ENCODE results near the gene UPK3BL2.
A peak's percentile ranks its signal among the peaks of the same experiment; 100 is the strongest.
"Not testable (repeated sequence)": the region's sequence is repeated elsewhere in the genome, so short reads cannot be mapped to it uniquely, and the experiment has no call there.

The UPK3BL2 gene, protein sequence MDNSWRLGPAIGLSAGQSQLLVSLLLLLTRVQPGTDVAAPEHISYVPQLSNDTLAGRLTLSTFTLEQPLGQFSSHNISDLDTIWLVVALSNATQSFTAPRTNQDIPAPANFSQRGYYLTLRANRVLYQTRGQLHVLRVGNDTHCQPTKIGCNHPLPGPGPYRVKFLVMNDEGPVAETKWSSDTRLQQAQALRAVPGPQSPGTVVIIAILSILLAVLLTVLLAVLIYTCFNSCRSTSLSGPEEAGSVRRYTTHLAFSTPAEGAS

DNA sequence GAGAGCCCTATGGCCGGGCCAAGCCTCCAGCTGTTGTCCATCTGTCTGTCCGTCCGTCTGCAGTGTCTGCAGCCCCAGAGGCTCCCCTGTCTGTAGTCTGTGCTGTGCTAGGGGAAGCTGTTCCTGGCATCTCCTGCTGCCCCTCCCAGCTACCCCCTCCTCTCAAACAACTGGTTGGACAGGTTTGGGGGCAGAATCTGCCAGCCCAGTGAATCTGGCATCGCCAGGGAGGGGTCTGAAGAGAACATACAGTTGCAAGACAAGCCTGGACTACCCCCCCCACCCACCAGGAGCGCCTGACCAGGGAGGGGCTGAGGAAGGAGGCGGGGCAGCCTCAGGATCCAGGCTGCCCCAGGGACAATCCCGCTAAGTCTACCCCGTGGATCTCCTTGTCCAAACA lies at the start of gene UPK3BL2:
TSS of gene UPK3BL2 (minus strand) at position 101 of the 400 bp plus-strand sequence. CDS start at position 41, 60 bp downstream.
- not testable (repeated sequence) for H3K4me3 ChIP-seq (ENCODE audit: low read depth in 1 of 2, low read length in 2 of 2); H3K9ac ChIP-seq (ENCODE audit: low read depth, low read length)

DNA sequence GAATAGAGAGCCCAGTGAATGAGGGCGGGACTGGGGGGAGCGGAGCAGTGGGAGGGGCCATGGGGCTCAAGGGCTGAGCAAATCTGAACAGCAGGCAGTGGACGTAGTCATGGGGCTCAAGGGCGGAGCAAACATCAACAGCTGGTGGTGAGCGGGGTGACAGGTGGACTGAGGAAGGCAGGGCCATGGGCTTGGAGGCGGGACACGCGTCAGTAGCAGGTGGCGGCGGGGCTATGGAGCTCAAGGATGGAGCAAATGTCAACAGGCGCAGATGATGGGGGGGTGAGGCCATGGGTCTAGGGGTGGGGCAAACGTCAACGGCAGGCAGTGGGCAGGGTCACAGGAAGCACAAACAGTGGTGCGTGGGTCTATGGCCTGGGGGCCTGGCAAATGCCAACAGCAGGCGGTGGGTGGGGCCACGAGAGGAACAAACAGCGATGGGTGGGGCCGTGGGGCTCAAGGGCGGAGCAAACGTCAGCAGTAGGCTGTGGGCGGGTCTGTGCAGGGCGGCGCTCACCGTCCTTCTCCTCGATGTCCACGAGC lies 49.1 kb upstream of the UPK3BL2 start:
- not testable (repeated sequence) for H3K4me2 ChIP-seq (ENCODE audit: insufficient read depth, low read length)

More for the DNA sequence above, at the start of gene UPK3BL2:
- H2AFZ ChIP-seq (ENCODE audit: low read depth, low read length); H3K36me3 ChIP-seq (ENCODE audit: insufficient read depth, low read length); H3K27ac ChIP-seq (ENCODE audit: low read length); H3K4me2 ChIP-seq (ENCODE audit: insufficient read depth, low read length); H4K20me1 ChIP-seq (ENCODE audit: insufficient read depth, low read length); H3K9me3 ChIP-seq (ENCODE audit: insufficient read depth, low read length, severe bottlenecking); H3K79me2 ChIP-seq (ENCODE audit: insufficient read depth, low read length); ATAC-seq (ENCODE audit: insufficient read depth, low read depth); H3K4me1 ChIP-seq (ENCODE audit: insufficient read depth, low read length); DNase-seq; H3K27me3 ChIP-seq (ENCODE audit: insufficient read depth, low read length, poor library complexity): not testable (repeated sequence)

DNA sequence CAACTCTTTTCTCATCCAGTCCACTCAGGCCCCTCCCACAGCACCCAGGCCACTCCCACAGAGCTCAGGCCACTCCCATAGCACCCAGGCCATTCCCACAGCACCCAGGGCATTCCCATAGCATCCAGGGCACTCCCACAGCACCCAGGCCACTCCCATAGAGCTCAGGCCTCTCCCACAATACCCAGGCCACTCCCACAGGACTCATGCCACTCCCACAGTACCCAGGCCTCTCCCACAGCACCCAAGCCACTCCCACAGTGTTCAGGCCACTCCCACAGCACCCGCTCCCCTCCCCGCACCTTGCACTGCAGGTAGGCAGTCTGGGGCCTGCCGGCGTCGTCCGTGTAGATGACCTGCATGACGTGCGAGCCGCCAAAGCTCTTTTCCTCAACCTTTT lies 46.4 kb upstream of the UPK3BL2 start:
- H3K27ac ChIP-seq (ENCODE audit: low read length); H3K4me1 ChIP-seq (ENCODE audit: insufficient read depth, low read length); H3K4me2 ChIP-seq (ENCODE audit: insufficient read depth, low read length); H4K20me1 ChIP-seq (ENCODE audit: insufficient read depth, low read length); H3K9ac ChIP-seq (ENCODE audit: low read depth, low read length); H3K79me2 ChIP-seq (ENCODE audit: insufficient read depth, low read length); H3K9me3 ChIP-seq (ENCODE audit: insufficient read depth, low read length, severe bottlenecking); H3K4me3 ChIP-seq (ENCODE audit: low read depth in 1 of 2, low read length in 2 of 2); DNase-seq; H3K36me3 ChIP-seq (ENCODE audit: insufficient read depth, low read length); H2AFZ ChIP-seq (ENCODE audit: low read depth, low read length); H3K27me3 ChIP-seq (ENCODE audit: insufficient read depth, low read length, poor library complexity): not testable (repeated sequence)
- ATAC-seq (ENCODE audit: insufficient read depth, low read depth): peak; percentile 76

More for the DNA sequence above, 49.1 kb upstream of the UPK3BL2 start:
- H3K4me3 ChIP-seq (ENCODE audit: low read depth in 1 of 2, low read length in 2 of 2); H4K20me1 ChIP-seq (ENCODE audit: insufficient read depth, low read length); H3K9ac ChIP-seq (ENCODE audit: low read depth, low read length); H3K27ac ChIP-seq (ENCODE audit: low read length); H3K27me3 ChIP-seq (ENCODE audit: insufficient read depth, low read length, poor library complexity); H3K79me2 ChIP-seq (ENCODE audit: insufficient read depth, low read length); H3K4me1 ChIP-seq (ENCODE audit: insufficient read depth, low read length); H3K36me3 ChIP-seq (ENCODE audit: insufficient read depth, low read length); H3K9me3 ChIP-seq (ENCODE audit: insufficient read depth, low read length, severe bottlenecking); H2AFZ ChIP-seq (ENCODE audit: low read depth, low read length): not testable (repeated sequence)
- ATAC-seq (ENCODE audit: insufficient read depth, low read depth): 0 out of 3 replicates have a peak, but pooled peaks have one; percentile 7
- DNase-seq: peak; percentile 14

DNA sequence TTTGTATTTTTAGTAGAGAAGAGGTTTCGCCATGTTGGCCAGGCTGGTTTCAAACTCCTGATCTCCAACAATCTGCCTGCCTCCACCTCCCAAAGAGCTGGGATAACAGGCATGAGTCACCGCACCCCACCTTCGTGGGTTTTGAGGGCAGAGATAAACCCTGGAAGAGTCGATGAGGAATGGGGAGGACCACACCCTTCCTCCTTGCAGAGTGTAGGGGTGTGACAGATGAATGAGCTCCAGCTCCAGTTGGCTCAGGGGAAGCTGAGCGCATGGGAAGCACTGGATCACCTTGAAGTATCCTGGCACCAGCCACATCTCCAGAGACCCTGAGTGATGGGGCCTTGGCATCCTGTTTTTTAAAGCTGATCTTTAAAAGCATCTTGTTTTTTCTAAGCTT lies 40.0 kb upstream of the UPK3BL2 start:
- not testable (repeated sequence) for H3K4me1 ChIP-seq (ENCODE audit: insufficient read depth, low read length); H4K20me1 ChIP-seq (ENCODE audit: insufficient read depth, low read length); DNase-seq; ATAC-seq (ENCODE audit: insufficient read depth, low read depth); H3K27ac ChIP-seq (ENCODE audit: low read length); H3K79me2 ChIP-seq (ENCODE audit: insufficient read depth, low read length); H3K4me2 ChIP-seq (ENCODE audit: insufficient read depth, low read length); H3K9ac ChIP-seq (ENCODE audit: low read depth, low read length); H2AFZ ChIP-seq (ENCODE audit: low read depth, low read length); H3K9me3 ChIP-seq (ENCODE audit: insufficient read depth, low read length, severe bottlenecking); H3K4me3 ChIP-seq (ENCODE audit: low read depth in 1 of 2, low read length in 2 of 2); H3K36me3 ChIP-seq (ENCODE audit: insufficient read depth, low read length); H3K27me3 ChIP-seq (ENCODE audit: insufficient read depth, low read length, poor library complexity)

DNA sequence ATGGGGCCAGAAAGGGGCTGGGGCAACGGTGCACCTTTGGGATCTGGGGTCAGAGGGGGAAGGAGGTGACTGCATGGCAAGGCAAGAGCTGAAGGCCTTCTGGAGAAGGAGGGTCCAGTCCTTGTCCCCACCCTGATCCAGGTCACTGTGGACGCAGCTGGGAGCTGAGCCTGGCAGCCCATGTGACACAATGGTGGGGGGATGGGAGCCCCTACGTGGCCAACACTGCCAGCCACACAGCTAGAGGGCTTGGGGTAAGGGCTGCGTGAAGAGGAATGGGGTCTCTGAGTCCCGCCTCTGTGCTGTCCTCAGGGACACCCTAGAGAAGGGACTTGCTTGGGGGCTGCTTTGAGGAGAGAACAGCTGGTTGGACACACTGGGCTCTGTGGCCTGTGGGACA lies 38.2 kb upstream of the UPK3BL2 start:
- not testable (repeated sequence) for H3K27ac ChIP-seq (ENCODE audit: low read length); H3K9ac ChIP-seq (ENCODE audit: low read depth, low read length); H3K27me3 ChIP-seq (ENCODE audit: insufficient read depth, low read length, poor library complexity); H3K36me3 ChIP-seq (ENCODE audit: insufficient read depth, low read length); H3K4me1 ChIP-seq (ENCODE audit: insufficient read depth, low read length); DNase-seq; ATAC-seq (ENCODE audit: insufficient read depth, low read depth); H3K9me3 ChIP-seq (ENCODE audit: insufficient read depth, low read length, severe bottlenecking); H3K79me2 ChIP-seq (ENCODE audit: insufficient read depth, low read length); H3K4me3 ChIP-seq (ENCODE audit: low read depth in 1 of 2, low read length in 2 of 2); H4K20me1 ChIP-seq (ENCODE audit: insufficient read depth, low read length); H2AFZ ChIP-seq (ENCODE audit: low read depth, low read length); H3K4me2 ChIP-seq (ENCODE audit: insufficient read depth, low read length)

DNA sequence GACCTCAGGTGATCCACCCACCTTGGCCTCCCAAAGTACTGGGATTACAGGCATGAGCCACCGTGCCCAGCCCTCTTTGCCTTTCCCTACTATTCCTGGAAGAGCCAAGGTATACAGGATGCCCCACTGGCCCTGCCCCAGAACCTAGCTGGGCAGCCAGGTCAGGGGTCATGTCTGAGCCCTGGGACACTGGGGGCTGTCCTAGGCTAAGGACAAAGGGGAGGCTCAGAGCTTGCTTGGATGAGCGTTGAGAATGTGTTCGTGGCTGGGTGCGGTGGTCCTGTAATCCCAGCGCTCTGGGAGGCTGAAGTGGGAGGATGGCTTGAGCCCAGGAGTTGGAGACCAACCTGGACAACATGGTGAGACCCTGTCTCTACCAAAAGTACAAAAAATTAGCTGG lies 35.0 kb upstream of the UPK3BL2 start:
- not testable (repeated sequence) for H3K9me3 ChIP-seq (ENCODE audit: insufficient read depth, low read length, severe bottlenecking); H3K27ac ChIP-seq (ENCODE audit: low read length); DNase-seq; H4K20me1 ChIP-seq (ENCODE audit: insufficient read depth, low read length); H3K4me3 ChIP-seq (ENCODE audit: low read depth in 1 of 2, low read length in 2 of 2); H3K9ac ChIP-seq (ENCODE audit: low read depth, low read length); ATAC-seq (ENCODE audit: insufficient read depth, low read depth); H2AFZ ChIP-seq (ENCODE audit: low read depth, low read length); H3K4me2 ChIP-seq (ENCODE audit: insufficient read depth, low read length); H3K36me3 ChIP-seq (ENCODE audit: insufficient read depth, low read length); H3K79me2 ChIP-seq (ENCODE audit: insufficient read depth, low read length); H3K4me1 ChIP-seq (ENCODE audit: insufficient read depth, low read length); H3K27me3 ChIP-seq (ENCODE audit: insufficient read depth, low read length, poor library complexity)

DNA sequence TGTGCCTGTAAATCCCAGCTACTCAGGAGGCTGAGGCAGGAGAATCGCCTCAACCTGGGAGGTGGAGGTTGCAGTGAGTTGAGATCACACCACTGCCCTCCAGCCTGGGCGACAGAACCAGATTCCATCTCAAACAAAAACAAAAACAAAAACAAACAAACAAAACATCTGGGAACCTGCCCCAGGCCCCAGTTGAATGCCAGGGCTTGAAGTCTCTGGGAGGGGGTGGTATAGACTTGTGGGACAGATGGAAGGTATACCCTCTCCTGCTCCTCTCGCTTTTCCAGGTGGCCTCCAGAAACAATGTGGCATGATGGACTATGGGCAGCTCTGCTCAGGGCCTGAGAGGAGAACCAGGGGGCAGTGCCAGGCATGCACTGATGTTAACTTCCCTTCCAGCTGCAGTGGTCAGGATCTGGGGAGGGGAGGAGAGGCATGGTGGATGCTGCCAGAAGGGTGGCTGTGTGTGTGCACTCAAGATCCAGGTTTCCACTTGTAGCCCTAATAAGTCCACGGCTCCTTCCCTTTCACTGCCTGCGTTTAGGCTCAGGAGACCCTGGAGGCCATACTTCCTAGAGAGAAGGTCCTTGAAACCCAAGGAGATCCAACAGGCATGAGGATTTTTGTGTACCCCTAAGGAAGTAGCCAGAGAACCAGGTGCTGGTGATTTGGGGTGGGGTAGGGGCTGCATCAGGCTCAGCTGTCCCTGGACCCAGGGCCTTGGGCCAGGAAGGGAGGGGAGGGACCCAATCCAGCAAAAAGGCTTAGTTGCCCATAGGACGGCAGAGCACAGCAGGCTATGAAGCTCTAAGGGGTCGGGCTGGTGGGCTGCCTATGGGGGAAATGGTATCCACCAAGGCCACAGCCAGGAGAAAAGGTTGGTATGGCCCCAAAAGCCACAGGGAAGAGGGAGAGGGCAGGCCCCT lies 34.1 kb upstream of the UPK3BL2 start:
- DNase-seq; H2AFZ ChIP-seq (ENCODE audit: low read depth, low read length); ATAC-seq (ENCODE audit: insufficient read depth, low read depth); H3K4me3 ChIP-seq (ENCODE audit: low read depth in 1 of 2, low read length in 2 of 2); H3K4me1 ChIP-seq (ENCODE audit: insufficient read depth, low read length); H3K27ac ChIP-seq (ENCODE audit: low read length); H3K9ac ChIP-seq (ENCODE audit: low read depth, low read length); H3K27me3 ChIP-seq (ENCODE audit: insufficient read depth, low read length, poor library complexity); H4K20me1 ChIP-seq (ENCODE audit: insufficient read depth, low read length); H3K36me3 ChIP-seq (ENCODE audit: insufficient read depth, low read length); H3K79me2 ChIP-seq (ENCODE audit: insufficient read depth, low read length); H3K4me2 ChIP-seq (ENCODE audit: insufficient read depth, low read length); H3K9me3 ChIP-seq (ENCODE audit: insufficient read depth, low read length, severe bottlenecking): not testable (repeated sequence)

DNA sequence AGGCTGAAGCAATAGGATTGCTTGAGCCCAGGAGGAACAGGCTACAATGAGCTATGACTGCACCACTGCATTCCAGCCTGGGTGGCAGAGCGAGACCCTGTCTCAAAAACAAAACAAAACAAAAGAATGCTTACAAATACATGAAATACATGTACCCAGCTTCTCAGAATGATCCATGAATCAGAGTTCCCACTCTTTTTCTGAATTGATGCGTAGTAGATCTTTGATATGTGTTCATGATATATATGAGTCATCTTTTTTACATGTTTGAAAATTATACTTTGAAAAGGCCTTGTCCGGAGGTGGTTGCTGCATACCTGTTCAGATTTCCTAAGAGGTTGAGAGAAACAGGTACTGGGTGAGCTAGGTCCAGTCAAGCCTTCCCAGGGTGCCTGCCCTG lies 32.9 kb upstream of the UPK3BL2 start:
- ATAC-seq (ENCODE audit: insufficient read depth, low read depth); DNase-seq: not testable (repeated sequence)

More for the DNA sequence above, 32.9 kb upstream of the UPK3BL2 start:
- not testable (repeated sequence) for H3K4me3 ChIP-seq (ENCODE audit: low read depth in 1 of 2, low read length in 2 of 2); H3K27me3 ChIP-seq (ENCODE audit: insufficient read depth, low read length, poor library complexity); H3K79me2 ChIP-seq (ENCODE audit: insufficient read depth, low read length); H3K4me2 ChIP-seq (ENCODE audit: insufficient read depth, low read length); H3K9me3 ChIP-seq (ENCODE audit: insufficient read depth, low read length, severe bottlenecking); H2AFZ ChIP-seq (ENCODE audit: low read depth, low read length); H3K9ac ChIP-seq (ENCODE audit: low read depth, low read length); H3K4me1 ChIP-seq (ENCODE audit: insufficient read depth, low read length); H3K27ac ChIP-seq (ENCODE audit: low read length); H3K36me3 ChIP-seq (ENCODE audit: insufficient read depth, low read length); H4K20me1 ChIP-seq (ENCODE audit: insufficient read depth, low read length)
